NOMO-1 treated with DMSO at 0.1 percent for 48 hours (cell line): Measurements from ENCODE around the gene UBE2H.
A peak's percentile ranks its signal among the peaks of the same experiment; 100 is the strongest.
"Not testable (repeated sequence)": the region's sequence is repeated elsewhere in the genome, so short reads cannot be mapped to it uniquely, and the experiment has no call there.

Experiments
- DNase-seq: peaks from one replicate; lab custom pipeline; 2025; ENCODE audit not compliant: unreplicated experiment; lab: John Stamatoyannopoulos, UW

Gene UBE2H

GRCh38 chr7:129909669-129910068 is 43.1 kb downstream of the UBE2H start:
- no peak for DNase-seq

DNA sequence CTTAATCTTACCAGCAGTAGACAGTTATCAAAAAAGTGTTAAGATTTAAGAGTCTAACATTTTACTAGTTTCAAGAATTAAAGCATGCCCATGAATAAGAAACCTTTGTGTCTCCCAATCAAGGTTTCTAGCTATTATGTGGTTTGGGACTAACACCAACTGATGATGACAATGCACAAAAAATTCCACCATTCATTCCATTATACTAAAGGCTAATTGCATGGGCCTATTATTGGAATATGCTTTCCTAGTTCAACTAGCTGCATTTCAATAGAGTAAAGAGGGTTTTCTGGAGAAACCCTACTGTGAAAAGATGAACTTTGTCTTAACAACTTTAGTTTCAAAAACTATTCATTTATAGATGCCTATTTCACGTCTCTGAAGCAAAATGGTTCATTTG is 44.6 kb downstream of the UBE2H start:
- no peak for DNase-seq

DNA sequence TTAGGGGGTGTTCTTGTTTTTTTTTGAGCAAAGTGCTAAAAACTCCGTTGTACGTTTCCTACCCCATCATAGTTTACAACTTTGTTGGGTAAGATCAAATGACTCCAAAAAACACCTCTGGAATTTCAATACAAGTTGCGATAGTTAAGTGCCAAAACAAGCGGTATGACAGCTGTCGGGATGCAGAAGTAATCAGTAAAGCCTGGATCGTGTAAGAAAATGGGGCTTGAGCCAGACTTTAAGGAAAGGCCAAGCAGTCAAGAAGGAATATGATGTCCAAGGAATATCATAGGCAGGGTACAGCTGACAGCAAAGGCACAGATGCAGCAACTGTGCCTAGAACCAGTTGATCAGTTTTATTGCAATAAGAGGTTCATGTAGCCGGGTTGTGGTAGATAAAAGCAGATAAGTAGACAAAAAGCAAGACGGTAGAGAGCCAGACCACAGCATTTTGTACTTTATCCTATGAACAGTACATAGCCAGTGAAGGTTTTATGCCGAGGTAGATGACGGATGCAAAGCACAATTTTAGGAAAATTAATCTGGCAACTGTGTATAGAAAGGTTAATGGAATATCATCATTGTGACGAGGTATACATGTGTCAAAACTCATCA is 45.5 kb downstream of the UBE2H start:
- DNase-seq, result no peak

DNA sequence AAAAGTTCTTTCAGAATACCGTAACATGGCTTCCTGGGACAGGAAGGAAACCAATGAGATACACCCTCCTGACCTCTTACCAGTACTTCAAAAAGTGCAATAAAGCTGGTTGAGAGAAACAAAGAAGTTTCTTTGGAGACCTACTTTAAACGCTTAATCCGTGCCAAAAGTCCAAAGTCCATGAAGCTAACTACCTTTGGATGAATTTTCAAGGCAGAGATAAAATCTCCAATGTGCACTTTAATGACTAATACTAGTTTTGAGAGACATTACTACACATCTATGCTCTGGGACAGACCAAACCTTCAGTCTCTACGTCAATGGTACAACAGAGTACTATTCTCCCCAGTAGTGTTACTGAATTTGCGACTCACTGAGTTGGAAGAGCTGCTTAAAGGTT is 46.1 kb downstream of the UBE2H start:
- DNase-seq, result no peak

DNA sequence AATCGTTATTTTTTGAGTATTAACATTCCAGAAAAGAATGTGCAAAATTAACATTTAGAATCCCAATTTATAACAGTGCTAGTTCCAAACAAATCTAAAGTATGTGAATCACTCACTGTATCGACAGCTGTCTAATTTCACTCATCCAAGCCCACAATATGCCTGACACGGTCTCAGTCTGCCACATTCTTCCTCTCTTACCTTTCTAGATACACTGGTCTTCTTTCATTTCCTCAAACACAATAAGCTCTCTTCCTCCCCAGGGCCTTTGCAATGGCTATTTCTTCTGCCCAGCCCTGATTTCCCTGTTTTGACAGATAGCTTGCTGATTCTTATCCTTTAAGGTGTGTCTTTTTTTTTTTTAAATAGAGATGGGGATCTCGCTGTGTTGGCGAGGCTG is 48.8 kb downstream of the UBE2H start:
- DNase-seq, result peak; percentile 38

DNA sequence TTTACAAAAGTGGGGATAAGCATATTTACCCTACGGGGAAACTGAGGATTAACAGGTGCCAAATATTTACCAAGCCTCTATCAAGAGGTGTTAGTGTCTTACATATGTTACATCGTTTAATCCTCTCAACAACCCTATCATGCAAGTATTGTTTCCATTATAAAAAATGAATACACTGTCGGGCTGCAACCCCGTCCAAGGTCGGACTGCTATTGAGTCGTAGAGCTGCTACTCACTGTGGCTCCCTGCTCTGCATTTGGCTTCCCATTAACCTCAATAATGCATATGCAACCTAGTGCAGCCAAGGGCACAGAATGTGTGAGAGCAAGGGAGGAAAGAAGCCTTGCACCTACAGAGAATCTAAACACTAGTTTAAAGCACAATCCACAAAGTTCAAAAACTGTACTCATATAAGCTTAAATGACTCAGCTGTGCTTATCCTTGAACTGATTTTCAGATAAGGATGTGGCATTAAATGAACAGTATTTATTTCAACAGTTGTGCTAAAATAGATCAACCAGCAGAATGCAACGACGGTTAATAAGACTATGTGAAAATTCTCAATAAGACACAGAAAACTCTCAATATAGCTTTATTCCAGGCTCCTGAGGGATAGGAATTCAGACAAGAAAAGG is 49.9 kb downstream of the UBE2H start:
- DNase-seq, result no peak

- no peak for DNase-seq
These were observed 54.1 kb downstream of the UBE2H start for GRCh38 chr7:129898502-129899160.

- DNase-seq, result no peak
These were observed 54.8 kb downstream of the UBE2H start for GRCh38 chr7:129898007-129898406.

DNA sequence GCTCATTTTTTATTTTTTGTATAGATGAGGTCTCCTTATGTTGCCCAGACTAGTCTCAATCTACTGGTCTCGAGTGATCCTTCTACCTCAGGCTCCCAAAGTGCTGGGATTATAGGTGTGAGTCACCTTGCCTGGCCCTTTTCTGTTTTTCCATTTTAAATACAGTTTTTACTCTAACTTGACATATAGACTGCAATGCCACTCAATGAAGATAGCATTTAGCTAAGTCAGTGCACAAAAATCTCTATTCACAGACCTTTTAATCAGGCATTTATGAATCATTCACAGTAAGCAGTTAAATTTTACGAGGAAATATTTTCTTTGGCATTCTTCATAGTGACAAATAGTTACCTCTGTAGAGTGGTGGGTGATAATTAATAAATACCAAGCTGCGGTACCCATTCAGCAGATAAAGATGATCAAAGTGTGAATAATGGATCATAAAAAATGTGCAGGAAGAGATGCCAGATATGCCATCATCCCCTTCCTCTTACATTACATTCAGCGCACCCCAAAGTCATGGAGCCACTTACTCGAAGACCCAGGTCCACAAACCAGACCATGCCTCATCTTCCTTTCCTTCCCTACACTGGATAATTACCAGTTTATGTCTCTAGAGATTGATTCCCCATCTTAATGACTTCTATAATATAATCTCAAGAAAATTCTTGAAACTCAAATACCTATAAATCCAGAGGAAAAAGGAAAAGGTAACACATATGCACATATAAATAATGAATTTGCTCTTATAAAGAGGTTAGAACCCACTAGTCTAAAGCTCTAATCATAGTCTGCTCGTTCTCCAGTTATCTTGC is 56.0 kb downstream of the UBE2H start:
- DNase-seq, result no peak

DNA sequence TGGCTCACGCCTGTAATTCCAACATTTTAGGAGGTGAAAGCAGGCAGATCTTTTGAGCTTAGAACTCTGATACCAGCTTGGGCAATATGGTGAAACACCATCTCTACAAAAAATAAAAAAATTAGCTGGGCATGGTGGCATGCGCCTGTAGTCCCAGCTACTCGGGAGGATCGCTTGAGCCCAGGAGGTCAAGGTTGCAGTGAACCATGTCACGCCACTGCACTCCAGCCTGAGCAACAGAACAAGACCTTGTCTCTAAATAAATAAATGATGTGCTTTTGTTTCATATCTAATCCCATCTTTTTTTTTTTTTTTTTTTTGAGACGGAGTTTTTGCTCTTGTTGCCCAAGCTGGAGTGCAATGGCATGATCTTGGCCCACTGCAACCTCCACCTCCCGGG is 58.6 kb downstream of the UBE2H start:
- not testable (repeated sequence) for DNase-seq

GRCh38 chr7:129890090-129890489 is 62.7 kb downstream of the UBE2H start:
- no peak for DNase-seq

GRCh38 chr7:129889133-129889844 is 63.5 kb downstream of the UBE2H start:
- no peak for DNase-seq

DNA sequence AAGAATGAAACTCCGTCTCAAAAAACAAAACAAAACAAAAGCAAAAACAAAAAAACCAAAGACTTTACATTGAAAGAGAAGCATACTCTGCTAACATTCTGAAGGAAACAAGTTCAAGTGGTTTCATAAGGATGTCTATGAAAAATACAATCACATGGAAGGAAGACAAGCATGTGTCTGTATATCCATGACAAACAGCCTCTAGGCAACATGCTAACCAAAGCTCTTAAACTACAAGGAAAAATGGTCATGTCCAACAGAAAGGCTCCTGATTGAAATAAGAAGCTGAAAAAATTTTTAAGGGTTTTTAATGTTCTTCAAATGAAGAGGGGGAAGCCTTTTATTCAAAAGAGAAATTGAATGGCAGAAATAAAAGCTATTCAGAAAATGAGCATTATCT is 64.9 kb downstream of the UBE2H start:
- no peak for DNase-seq

GRCh38 chr7:129886818-129887186 is 66.0 kb downstream of the UBE2H start:
- no peak for DNase-seq

GRCh38 chr7:129886167-129886817 is 66.5 kb downstream of the UBE2H start:
- no peak for DNase-seq

DNA sequence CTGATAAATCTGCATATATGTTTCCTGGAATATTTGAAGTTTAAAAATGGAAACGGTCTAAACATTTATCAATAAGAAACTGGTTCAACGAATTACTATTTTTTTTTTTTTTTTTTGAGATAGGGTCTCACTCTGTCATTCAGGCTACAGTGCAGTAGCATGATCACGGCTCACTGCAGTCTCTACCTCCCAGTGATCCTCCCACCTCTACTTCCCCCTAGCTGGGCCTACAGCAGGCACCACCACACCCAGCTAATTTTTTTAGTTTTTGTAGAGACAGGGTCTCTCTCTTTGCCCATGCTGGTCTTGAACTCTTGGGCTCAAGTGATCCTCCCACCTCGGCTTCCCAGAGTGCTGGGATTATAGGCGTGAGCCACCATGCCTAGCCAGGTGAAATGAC is 68.3 kb downstream of the UBE2H start:
- DNase-seq, result no peak

DNA sequence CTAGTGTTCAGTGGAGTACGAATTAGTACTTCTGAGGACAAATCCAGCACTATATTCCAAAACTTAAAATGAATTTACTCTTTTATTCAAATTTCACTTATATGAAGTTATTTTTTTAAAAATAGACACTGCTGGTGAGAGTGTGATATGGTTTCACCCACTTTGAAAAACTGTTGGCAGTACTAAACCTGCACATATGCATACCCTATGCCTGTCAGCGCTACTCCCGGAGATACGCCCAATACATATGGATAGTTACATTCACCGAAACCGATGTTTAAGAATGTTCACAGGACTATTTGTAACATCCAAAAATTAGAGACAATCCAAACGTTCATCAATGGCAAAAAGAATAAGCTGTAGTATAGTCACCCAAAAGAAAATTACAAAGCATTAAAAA is 69.6 kb downstream of the UBE2H start:
- DNase-seq, result no peak

GRCh38 chr7:129882531-129882930 is 70.2 kb downstream of the UBE2H start:
- no peak for DNase-seq

DNA sequence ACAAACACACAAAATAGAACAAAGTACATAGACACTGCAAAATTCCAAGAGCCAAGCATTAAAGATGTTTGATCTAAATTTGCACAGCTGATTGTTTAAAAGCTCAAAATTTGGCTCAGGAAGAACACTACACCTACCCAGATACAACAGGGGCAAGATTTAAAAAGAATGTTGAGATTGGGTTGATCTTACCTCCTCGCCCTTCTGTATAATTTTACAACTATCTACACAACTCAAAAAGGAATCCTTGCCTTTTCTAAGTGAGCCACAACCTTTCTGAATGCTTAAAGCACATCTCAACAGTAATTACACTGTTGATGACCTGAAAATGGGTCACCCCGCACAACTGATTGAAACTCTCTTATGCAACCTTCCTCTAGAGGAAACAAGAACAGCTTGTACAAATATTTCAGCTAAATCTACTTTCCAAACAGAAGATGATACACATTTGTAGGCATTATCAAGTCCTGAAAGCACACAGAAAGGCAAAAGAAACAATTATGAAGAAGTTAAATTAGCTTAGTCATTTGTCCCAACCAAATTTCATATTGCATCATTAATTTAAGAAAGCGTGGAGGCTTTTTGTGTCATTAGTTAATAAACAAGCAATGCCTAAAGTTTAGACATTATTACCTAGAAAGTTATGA is 75.5 kb downstream of the UBE2H start:
- DNase-seq, result peak; percentile 21

GRCh38 chr7:129875745-129876411 is 76.9 kb downstream of the UBE2H start:
- no peak for DNase-seq
